Gastroesophageal sphincter (tissue), 3 donors: ENCODE data around the gene KCNN2.

ENCODE experiments used
- EP300 ChIP-seq: sonication (generic); formaldehyde crosslinking; IDR thresholded peaks from one replicate; pipeline ENCODE4 v1.6.1; 2017; ENCODE audit warnings: antibody characterized with exemption, mild to moderate bottlenecking
- POLR2A ChIP-seq, 2 donors: fragments of 450-650 bp; IDR thresholded peaks; one replicate each; pipeline ENCODE4 v1.6.1; 2017; ENCODE audit warnings: antibody characterized with exemption in 2 of 2, mild to moderate bottlenecking in 2 of 2, moderate library complexity in 1 of 2
- POLR2AphosphoS5 ChIP-seq: sonication (generic); formaldehyde crosslinking; IDR thresholded peaks from one replicate; pipeline ENCODE4 v1.6.1; 2017; ENCODE audit warnings: antibody characterized with exemption
- TF ChIP-seq, protein P1 (sequence below), 4 experiments: fragments of 200-600 bp in 2 of 4; fragments of 450-650 bp in 2 of 4; sonication (generic) in 1 of 4; IDR thresholded peaks; one replicate each; pipeline ENCODE4 v1.5.1; 2017 to 2019; ENCODE audit warnings: antibody characterized with exemption in 4 of 4, mild to moderate bottlenecking in 2 of 4, moderate library complexity in 2 of 4

GRCh38 chr5:114419959-114420358, 58.1 kb downstream of the KCNN2 start:
- TF ChIP-seq, protein P1, sequence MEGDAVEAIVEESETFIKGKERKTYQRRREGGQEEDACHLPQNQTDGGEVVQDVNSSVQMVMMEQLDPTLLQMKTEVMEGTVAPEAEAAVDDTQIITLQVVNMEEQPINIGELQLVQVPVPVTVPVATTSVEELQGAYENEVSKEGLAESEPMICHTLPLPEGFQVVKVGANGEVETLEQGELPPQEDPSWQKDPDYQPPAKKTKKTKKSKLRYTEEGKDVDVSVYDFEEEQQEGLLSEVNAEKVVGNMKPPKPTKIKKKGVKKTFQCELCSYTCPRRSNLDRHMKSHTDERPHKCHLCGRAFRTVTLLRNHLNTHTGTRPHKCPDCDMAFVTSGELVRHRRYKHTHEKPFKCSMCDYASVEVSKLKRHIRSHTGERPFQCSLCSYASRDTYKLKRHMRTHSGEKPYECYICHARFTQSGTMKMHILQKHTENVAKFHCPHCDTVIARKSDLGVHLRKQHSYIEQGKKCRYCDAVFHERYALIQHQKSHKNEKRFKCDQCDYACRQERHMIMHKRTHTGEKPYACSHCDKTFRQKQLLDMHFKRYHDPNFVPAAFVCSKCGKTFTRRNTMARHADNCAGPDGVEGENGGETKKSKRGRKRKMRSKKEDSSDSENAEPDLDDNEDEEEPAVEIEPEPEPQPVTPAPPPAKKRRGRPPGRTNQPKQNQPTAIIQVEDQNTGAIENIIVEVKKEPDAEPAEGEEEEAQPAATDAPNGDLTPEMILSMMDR (IDR thresholded peaks at IDR 0.05) = no peak
- no peak for TF ChIP-seq POLR2A (IDR thresholded peaks at IDR 0.05)
- no peak for TF ChIP-seq POLR2AphosphoS5
- TF ChIP-seq EP300 = no peak
